ENCODE measurements around the gene PPIF. TPM values are rescaled to one million over a fixed set of nuclear protein-coding genes. Genes with fewer than 3 reads are reported as not detected.

PPIF gene
- total and polyA plus RNA-seq, 2 donors (not counting 3 experiments of a cell fraction or from before 2014, with no cell fraction given): 50.7 to 51.2 TPM

DNA sequence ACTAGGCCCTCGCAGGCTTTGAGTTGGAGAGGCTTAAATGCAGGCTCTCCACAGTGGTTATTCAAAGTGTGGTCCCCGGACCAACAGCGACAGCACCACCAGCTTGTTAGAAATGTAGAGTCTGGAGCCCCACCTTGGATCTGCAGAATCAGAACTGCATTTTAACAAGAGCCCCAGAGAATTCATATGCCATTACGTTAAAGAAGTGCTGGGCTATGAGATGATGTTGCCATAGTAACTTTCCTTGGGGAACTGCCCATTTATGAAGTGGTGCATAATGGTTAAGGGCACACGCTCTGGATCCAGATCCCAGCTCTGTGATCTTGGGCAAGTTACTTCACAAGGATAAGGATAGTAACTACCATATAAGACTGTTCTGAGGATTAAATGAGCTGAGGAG, 49.3 kb downstream of the PPIF start:
- Histone ChIP-seq H3K4me1 (ENCODE audit: control insufficient read depth, extremely low read depth, insufficient read depth, low read length) (peaks cover 12% of the 10 kb centered on the region), H3K79me2 (ENCODE audit: control insufficient read depth, insufficient read depth, low read length) (no peaks in the 10 kb centered on the region), H3K4me3 (replicated peaks in 1 of 3; ENCODE audit: insufficient read depth in 1 of 3, low read depth in 1 of 3, low read length in 3 of 3) (no peak overlapping the region), H3K27ac (ENCODE audit: insufficient read depth, low read depth, low read length) (no peak overlapping the region), H4K20me1 (replicated peaks; ENCODE audit: control insufficient read depth, extremely low read depth, insufficient read depth, low read length) (no peaks in the 10 kb centered on the region), H3K9ac (replicated peaks; ENCODE audit: extremely low read depth, insufficient read depth, low read length) (no peak overlapping the region), H2AFZ (ENCODE audit: low read depth, low read length) (no peak overlapping the region), H3K36me3 (ENCODE audit: control insufficient read depth in 2 of 2, extremely low read depth in 1 of 2, insufficient read depth in 2 of 2, low read length in 2 of 2) (no peaks in the 10 kb centered on the region), H3K9me3 (replicated peaks; ENCODE audit: control insufficient read depth, insufficient read depth, low read length) (no peaks in the 10 kb centered on the region), H3K4me2 (ENCODE audit: insufficient read depth, low read length) (no peak overlapping the region), H3K9me1 (replicated peaks; ENCODE audit: control insufficient read depth, extremely low read depth, insufficient read depth, low read length) (no peaks in the 10 kb centered on the region), H3K27me3 (ENCODE audit: control insufficient read depth in 2 of 2, insufficient read depth in 2 of 2, low read length in 2 of 2) (no peaks in the 10 kb centered on the region)
- TF ChIP-seq GATA2 (IDR thresholded peaks at IDR 0.05; ENCODE audit: insufficient read depth, insufficient read length, low read depth, low read length): no peak
- no peak for TF ChIP-seq POLR2AphosphoS5 (IDR thresholded peaks at IDR 0.05; ENCODE audit: insufficient read depth, low read depth, low read length)
- TF ChIP-seq, protein P1, sequence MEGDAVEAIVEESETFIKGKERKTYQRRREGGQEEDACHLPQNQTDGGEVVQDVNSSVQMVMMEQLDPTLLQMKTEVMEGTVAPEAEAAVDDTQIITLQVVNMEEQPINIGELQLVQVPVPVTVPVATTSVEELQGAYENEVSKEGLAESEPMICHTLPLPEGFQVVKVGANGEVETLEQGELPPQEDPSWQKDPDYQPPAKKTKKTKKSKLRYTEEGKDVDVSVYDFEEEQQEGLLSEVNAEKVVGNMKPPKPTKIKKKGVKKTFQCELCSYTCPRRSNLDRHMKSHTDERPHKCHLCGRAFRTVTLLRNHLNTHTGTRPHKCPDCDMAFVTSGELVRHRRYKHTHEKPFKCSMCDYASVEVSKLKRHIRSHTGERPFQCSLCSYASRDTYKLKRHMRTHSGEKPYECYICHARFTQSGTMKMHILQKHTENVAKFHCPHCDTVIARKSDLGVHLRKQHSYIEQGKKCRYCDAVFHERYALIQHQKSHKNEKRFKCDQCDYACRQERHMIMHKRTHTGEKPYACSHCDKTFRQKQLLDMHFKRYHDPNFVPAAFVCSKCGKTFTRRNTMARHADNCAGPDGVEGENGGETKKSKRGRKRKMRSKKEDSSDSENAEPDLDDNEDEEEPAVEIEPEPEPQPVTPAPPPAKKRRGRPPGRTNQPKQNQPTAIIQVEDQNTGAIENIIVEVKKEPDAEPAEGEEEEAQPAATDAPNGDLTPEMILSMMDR (IDR thresholded peaks at IDR 0.05; ENCODE audit: extremely low read depth in 1 of 2, insufficient read depth in 1 of 2, low read depth in 1 of 2, low read length in 2 of 2): no peak
- TF ChIP-seq EZH2 (IDR thresholded peaks at IDR 0.05; ENCODE audit: borderline replicate concordance, low read depth, low read length, severe bottlenecking): no peak
- no peak for TF ChIP-seq POLR2A (IDR thresholded peaks at IDR 0.05; ENCODE audit: low read depth, low read length)
- TF ChIP-seq, protein P2, sequence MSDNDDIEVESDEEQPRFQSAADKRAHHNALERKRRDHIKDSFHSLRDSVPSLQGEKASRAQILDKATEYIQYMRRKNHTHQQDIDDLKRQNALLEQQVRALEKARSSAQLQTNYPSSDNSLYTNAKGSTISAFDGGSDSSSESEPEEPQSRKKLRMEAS (IDR thresholded peaks at IDR 0.05; ENCODE audit: insufficient read depth, insufficient read length): no peak
- DNase-seq (ENCODE audit: low read depth, low spot score): no peak
- ChIA-PET POLR2A (no interaction called here), CTCF (interaction anchor here (1.2 kb wide), 1 partner anchor 22 kb away, joined by 9 read pairs; no protein-coding TSS in a partner anchor)
- dilution Hi-C loops (cut with MboI; ENCODE audit: extremely low pct_ligation_motif_present, low sequenced_read_pairs): no loop called here
- intact Hi-C loops (cut with micrococcal nuclease): no loop called here
- FAIRE-seq: no peak
- no TSS peak for BruUV-seq (replicated peaks)
